ENCODE results near the gene GDPGP1.

- TF ChIP-seq CTCF (IDR thresholded peaks at IDR 0.05; ENCODE audit: insufficient read depth, low read length) (no peak), POLR2AphosphoS5 (IDR thresholded peaks at IDR 0.05; ENCODE audit: low read depth) (no peak), GABPA (IDR thresholded peaks at IDR 0.05; ENCODE audit: low read depth) (no peak)
Measured at GRCh38 chr15:90200534-90201129, 33.4 kb upstream of the GDPGP1 start.

Measured in HL-60 (cell line).